K562 (cell line): Measurements from ENCODE around the gene SRP9. TPM values are rescaled to one million over a fixed set of nuclear protein-coding genes. Genes with fewer than 3 reads are reported as not detected.

Experiments
- CSDE1 ChIP-seq, 2 experiments: fragments of 450-650 bp; IDR thresholded peaks; 2 replicates each; pipeline ENCODE4 v1.6.1; 2016; ENCODE audit warnings: mild to moderate bottlenecking in 1 of 2
- HNRNPLL ChIP-seq: fragments of 200-400 bp; formaldehyde crosslinking; IDR thresholded peaks from 2 replicates; pipeline ENCODE4 v1.6.1; 2017; ENCODE audit warnings: low read length, low read depth, mild to moderate bottlenecking; ENCODE audit not compliant: poor library complexity, severe bottlenecking
- LEF1 ChIP-seq: fragments of 450-650 bp; IDR thresholded peaks from 2 replicates; pipeline ENCODE4 v1.6.1; 2016; ENCODE audit warnings: mild to moderate bottlenecking
- MTF1 ChIP-seq: fragments of 250-450 bp; sonication (Bioruptor Pico); IDR thresholded peaks from 2 replicates; pipeline ENCODE4 v1.9.0; 2021; ENCODE audit warnings: moderate library complexity, mild to moderate bottlenecking, inconsistent platforms, borderline replicate concordance
- NFE2L1 ChIP-seq: fragments of 450-650 bp; IDR thresholded peaks from 2 replicates; pipeline ENCODE4 v1.6.1; 2016; ENCODE audit warnings: missing genetic modification characterization, low read depth, mild to moderate bottlenecking, missing compliant biosample characterization, moderate library complexity, borderline replicate concordance
- NFXL1 ChIP-seq: fragments of 450-650 bp; formaldehyde crosslinking; IDR thresholded peaks from 2 replicates; pipeline ENCODE4 v1.4.0; 2021; ENCODE audit warnings: mild to moderate bottlenecking
- PML ChIP-seq: IDR thresholded peaks from 2 replicates; pipeline ENCODE4 v1.6.1; 2012; ENCODE audit warnings: low read length, inconsistent platforms
- PTTG1 ChIP-seq: fragments of 450-650 bp; IDR thresholded peaks from 2 replicates; pipeline ENCODE4 v1.6.1; 2016; ENCODE audit warnings: low read depth, mild to moderate bottlenecking, missing genetic modification characterization, missing compliant biosample characterization
- RBM14 ChIP-seq: fragments of 200-400 bp; formaldehyde crosslinking; IDR thresholded peaks from 2 replicates; pipeline ENCODE4 v1.6.1; 2018; ENCODE audit warnings: low read depth, mild to moderate bottlenecking, low read length, moderate library complexity, borderline replicate concordance; ENCODE audit not compliant: insufficient read depth
- SMAD4 ChIP-seq: fragments of 250-450 bp; sonication (Bioruptor Pico); conservative IDR thresholded peaks from 2 replicates; pipeline ENCODE4 v1.8.0; 2021; ENCODE audit warnings: inconsistent platforms, mild to moderate bottlenecking, moderate library complexity
- SRSF3 ChIP-seq: fragments of 200-400 bp; formaldehyde crosslinking; IDR thresholded peaks from 2 replicates; pipeline ENCODE4 v1.6.1; 2016; ENCODE audit warnings: mild to moderate bottlenecking, low read length, moderate library complexity; ENCODE audit not compliant: insufficient read depth
- THRAP3 ChIP-seq: fragments of 450-650 bp; IDR thresholded peaks from 2 replicates; pipeline ENCODE4 v1.6.1; 2016; ENCODE audit warnings: mild to moderate bottlenecking, inconsistent platforms, borderline replicate concordance
- TSC22D4 ChIP-seq: fragments of 450-650 bp; IDR thresholded peaks from 2 replicates; pipeline ENCODE4 v1.6.1; 2016; ENCODE audit warnings: missing genetic modification characterization, missing biosample characterization, control low read depth
- WHSC1 ChIP-seq: IDR thresholded peaks from one replicate; pipeline ENCODE4 v1.6.1; 2012; ENCODE audit warnings: low read length, control low read depth, inconsistent platforms
- ZBTB17 ChIP-seq: fragments of 450-650 bp; formaldehyde crosslinking; IDR thresholded peaks from 2 replicates; pipeline ENCODE4 v1.4.0; 2020; ENCODE audit warnings: mild to moderate bottlenecking
- ZNF224 ChIP-seq: sonication (generic); formaldehyde crosslinking; IDR thresholded peaks from 2 replicates; pipeline ENCODE4 v1.8.0; 2022; ENCODE audit warnings: mild to moderate bottlenecking, missing genetic modification reagents
- ZNF436 ChIP-seq: fragments of 250-450, 450-650 bp; sonication (Bioruptor Pico); formaldehyde crosslinking; IDR thresholded peaks from 2 replicates; pipeline ENCODE4 v1.7.0; 2020; ENCODE audit warnings: mild to moderate bottlenecking
- polyA plus RNA-seq, 8 experiments: library from polyadenylated mRNA; depleted of rRNA in 4 of 8; stranded (reverse) in 5 of 8; unstranded in 3 of 8; fragments of >200 nt; fragmentation: Nextera tagmentation in 2 of 8; fragmentation: Illumina TruSeq in 1 of 8; extraction: Ambion mirVana in 2 of 8; extraction: Trizol in 1 of 8; gene quantifications; 2 replicates each; pipeline versions ENCODE4 v1.2.1 to v1.2.3, GENCODE V29; 2011 to 2014; ENCODE audit warnings: inconsistent platforms in 1 of 8, missing spikeins in 1 of 8
- total RNA-seq, 7 experiments: library from RNA; depleted of rRNA in 6 of 7; stranded (reverse); fragments of >200 nt in 6 of 7; fragmentation: Illumina TruSeq in 2 of 7; extraction: Trizol in 2 of 7; gene quantifications; 2 replicates each; pipeline versions ENCODE4 v1.2.1 to v1.2.3, GENCODE V29; 2011 to 2021; ENCODE audit warnings: low replicate concordance in 1 of 7
- TF ChIP-seq, protein P1 (sequence below), 2 experiments: fragments of 200-800 bp in 1 of 2; sonication (Bioruptor generic) in 1 of 2; sonication (generic) in 1 of 2; formaldehyde crosslinking in 1 of 2; IDR thresholded peaks in 1 of 2; conservative IDR thresholded peaks in 1 of 2; 2 replicates each; pipeline versions ENCODE4 v1.5.0 to v1.6.1; 2016 to 2020; ENCODE audit warnings: missing compliant biosample characterization in 1 of 2, missing genetic modification characterization in 1 of 2, missing genetic modification reagents in 1 of 2
- TF ChIP-seq, protein P2 (sequence below): fragments of 450-650 bp; IDR thresholded peaks from 2 replicates; pipeline ENCODE4 v1.6.1; 2017; ENCODE audit warnings: antibody characterized with exemption
- TF ChIP-seq, protein P3 (sequence below): fragments of 450-650 bp; IDR thresholded peaks from 2 replicates; pipeline ENCODE4 v1.6.1; 2017; ENCODE audit warnings: antibody characterized with exemption, mild to moderate bottlenecking
- TF ChIP-seq, protein P4 (sequence below): sonication (generic); formaldehyde crosslinking; IDR thresholded peaks from 2 replicates; pipeline ENCODE4 v1.9.0; 2022; ENCODE audit warnings: mild to moderate bottlenecking, missing genetic modification reagents

The SRP9 gene
- total and polyA plus RNA-seq, 9 of the 15 experiments (the other 6 are each of a cell fraction or from before 2014, with no cell fraction given) = 273 to 1,892 (median 668) TPM

DNA sequence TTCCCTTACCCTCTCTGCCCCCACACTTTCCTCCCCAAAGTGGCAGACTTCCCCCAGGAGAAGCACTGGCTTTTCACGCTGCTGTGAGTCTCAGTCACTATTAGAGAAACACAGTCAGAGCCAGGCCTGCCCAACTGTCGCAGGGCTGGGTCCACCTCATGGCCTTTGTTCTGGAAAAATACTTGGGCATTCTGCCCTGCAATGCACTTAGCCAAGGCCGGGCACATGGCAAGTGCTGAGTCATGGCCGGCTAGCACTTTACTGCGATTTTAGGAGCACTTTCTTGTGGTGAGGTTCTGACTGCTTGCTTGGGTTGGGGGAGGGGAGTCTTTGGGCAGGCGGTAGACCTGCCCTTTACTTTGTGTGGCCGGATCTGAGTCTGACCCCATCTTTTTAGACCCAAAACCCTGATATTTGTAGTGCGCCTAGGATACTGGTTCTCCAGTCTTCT is 40.0 kb downstream of the SRP9 start (continued):
- TF ChIP-seq SRSF3 (no peak), ZNF436 (CRISPR knock-in tag) (no peak), WHSC1 (no peak), THRAP3 (no peak), PTTG1 (tag) (no peak), HNRNPLL (no peak), ZBTB17 (CRISPR knock-in tag) (0 out of 2 replicates have a peak, but pooled peaks have one; percentile 44), PML (no peak), NFXL1 (no peak), CSDE1 (IDR thresholded peaks at IDR 0.05) (no peak), ZNF224 (CRISPR knock-in tag) (no peak), MTF1 (no peak), LEF1 (peak; percentile 58; the same call in 1 of the 2 replicates), RBM14 (no peak), SMAD4 (peak; percentile 52; the same call in 1 of the 2 replicates), NFE2L1 (tag) (peak; percentile 80), TSC22D4 (tag) (no peak)
- TF ChIP-seq, protein P1, sequence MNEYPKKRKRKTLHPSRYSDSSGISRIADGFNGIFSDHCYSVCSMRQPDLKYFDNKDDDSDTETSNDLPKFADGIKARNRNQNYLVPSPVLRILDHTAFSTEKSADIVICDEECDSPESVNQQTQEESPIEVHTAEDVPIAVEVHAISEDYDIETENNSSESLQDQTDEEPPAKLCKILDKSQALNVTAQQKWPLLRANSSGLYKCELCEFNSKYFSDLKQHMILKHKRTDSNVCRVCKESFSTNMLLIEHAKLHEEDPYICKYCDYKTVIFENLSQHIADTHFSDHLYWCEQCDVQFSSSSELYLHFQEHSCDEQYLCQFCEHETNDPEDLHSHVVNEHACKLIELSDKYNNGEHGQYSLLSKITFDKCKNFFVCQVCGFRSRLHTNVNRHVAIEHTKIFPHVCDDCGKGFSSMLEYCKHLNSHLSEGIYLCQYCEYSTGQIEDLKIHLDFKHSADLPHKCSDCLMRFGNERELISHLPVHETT (CRISPR knock-in tag; conservative IDR thresholded peaks at IDR 0.05 in 1 of 2, IDR thresholded peaks at IDR 0.05 in 1 of 2) = peak in 1 of 2 experiments; percentile 50; a peak in 1 of 4 replicates
- TF ChIP-seq, protein P2, sequence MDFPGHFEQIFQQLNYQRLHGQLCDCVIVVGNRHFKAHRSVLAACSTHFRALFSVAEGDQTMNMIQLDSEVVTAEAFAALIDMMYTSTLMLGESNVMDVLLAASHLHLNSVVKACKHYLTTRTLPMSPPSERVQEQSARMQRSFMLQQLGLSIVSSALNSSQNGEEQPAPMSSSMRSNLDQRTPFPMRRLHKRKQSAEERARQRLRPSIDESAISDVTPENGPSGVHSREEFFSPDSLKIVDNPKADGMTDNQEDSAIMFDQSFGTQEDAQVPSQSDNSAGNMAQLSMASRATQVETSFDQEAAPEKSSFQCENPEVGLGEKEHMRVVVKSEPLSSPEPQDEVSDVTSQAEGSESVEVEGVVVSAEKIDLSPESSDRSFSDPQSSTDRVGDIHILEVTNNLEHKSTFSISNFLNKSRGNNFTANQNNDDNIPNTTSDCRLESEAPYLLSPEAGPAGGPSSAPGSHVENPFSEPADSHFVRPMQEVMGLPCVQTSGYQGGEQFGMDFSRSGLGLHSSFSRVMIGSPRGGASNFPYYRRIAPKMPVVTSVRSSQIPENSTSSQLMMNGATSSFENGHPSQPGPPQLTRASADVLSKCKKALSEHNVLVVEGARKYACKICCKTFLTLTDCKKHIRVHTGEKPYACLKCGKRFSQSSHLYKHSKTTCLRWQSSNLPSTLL = no peak
- TF ChIP-seq, protein P3, sequence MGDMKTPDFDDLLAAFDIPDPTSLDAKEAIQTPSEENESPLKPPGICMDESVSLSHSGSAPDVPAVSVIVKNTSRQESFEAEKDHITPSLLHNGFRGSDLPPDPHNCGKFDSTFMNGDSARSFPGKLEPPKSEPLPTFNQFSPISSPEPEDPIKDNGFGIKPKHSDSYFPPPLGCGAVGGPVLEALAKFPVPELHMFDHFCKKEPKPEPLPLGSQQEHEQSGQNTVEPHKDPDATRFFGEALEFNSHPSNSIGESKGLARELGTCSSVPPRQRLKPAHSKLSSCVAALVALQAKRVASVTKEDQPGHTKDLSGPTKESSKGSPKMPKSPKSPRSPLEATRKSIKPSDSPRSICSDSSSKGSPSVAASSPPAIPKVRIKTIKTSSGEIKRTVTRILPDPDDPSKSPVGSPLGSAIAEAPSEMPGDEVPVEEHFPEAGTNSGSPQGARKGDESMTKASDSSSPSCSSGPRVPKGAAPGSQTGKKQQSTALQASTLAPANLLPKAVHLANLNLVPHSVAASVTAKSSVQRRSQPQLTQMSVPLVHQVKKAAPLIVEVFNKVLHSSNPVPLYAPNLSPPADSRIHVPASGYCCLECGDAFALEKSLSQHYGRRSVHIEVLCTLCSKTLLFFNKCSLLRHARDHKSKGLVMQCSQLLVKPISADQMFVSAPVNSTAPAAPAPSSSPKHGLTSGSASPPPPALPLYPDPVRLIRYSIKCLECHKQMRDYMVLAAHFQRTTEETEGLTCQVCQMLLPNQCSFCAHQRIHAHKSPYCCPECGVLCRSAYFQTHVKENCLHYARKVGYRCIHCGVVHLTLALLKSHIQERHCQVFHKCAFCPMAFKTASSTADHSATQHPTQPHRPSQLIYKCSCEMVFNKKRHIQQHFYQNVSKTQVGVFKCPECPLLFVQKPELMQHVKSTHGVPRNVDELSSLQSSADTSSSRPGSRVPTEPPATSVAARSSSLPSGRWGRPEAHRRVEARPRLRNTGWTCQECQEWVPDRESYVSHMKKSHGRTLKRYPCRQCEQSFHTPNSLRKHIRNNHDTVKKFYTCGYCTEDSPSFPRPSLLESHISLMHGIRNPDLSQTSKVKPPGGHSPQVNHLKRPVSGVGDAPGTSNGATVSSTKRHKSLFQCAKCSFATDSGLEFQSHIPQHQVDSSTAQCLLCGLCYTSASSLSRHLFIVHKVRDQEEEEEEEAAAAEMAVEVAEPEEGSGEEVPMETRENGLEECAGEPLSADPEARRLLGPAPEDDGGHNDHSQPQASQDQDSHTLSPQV = peak; percentile 95
- TF ChIP-seq, protein P4, sequence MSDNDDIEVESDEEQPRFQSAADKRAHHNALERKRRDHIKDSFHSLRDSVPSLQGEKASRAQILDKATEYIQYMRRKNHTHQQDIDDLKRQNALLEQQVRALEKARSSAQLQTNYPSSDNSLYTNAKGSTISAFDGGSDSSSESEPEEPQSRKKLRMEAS = peak; percentile 83
